ENCODE results near the gene ABHD16B. TPM values are rescaled to one million over a fixed set of nuclear protein-coding genes. Genes with fewer than 3 reads are reported as not detected.

The ABHD16B gene
- total RNA-seq, result not detected

DNA sequence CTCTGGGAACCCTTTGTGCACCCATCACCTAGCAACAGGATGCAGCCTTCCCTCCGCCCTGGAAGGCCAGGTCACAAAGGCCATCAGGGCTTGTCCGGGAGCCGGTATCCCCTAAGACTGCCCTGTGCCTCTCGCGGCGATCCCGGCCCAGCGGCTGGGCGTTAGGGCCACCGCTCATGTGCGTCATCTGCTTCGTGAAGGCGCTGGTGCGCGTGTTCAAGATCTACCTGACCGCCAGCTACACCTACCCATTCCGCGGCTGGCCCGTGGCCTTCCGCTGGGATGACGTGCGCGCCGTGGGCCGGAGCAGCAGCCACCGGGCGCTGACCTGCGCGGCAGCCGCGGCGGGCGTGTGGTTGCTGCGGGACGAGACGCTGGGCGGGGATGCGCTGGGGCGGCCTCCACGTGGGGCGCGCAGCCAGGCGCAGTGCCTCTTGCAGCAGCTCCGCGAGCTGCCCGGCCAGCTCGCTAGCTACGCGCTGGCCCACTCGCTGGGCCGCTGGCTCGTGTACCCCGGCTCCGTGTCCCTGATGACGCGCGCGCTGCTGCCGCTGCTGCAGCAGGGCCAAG lies at the start of gene ABHD16B:
TSS of gene ABHD16B (plus strand) at position 134 of the 570 bp plus-strand sequence. CDS start at position 177, 43 bp downstream.
- intact Hi-C loops (cut with DNase I), result loop anchor here (10.0 kb wide), 1 partner anchor 327 kb away; the partner anchor contains the start of gene PTK6
- DNase-seq (ENCODE audit: low spot score), result no peak
- no peak for ATAC-seq

DNA sequence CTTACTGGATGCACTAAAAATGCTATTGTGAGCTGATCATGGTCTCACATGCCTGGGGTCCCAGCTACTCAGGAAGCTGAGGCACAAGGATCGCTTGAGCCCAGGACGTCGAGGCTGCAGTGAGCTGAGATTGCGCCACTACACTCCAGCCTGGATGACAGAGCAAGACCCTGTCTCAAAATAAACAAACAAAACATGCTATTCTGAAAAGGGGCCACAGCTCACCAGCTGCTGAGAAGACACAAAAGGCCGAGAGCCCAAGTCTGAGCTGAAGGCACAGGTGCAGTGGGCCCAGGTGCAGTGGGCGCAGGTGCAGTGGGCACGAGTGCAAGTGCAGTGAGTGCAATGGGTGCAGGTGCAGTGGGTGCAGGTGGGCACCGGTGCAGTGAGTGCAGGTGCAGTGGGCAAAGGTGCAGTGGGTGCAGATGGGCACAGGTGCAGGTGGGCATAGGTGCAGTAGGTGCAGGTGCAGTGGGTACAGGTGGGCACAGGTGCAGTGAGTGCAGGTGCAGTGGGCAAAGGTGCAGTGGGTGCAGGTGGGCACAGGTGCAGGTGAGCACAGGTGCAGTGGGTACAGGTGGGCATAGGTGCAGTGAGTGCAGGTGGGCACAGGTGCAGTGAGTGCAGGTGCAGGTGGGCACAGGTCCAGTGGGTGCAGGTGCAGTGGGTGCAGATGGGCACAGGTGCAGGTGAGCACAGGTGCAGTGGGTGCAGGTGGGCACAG lies 46.2 kb upstream of the ABHD16B start:
- ATAC-seq, result no peak
- intact Hi-C loops (cut with DNase I), result no loop called here

GRCh38 chr20:63815615-63816253 lies 45.6 kb upstream of the ABHD16B start:
- ATAC-seq (peak; percentile 16), DNase-seq (ENCODE audit: low spot score) (no peak)
- intact Hi-C loops (cut with DNase I), result no loop called here

More for the DNA sequence above, 46.2 kb upstream of the ABHD16B start:
- no peak for DNase-seq (ENCODE audit: low spot score)

- intact Hi-C loops (cut with DNase I), result no loop called here
- DNase-seq (ENCODE audit: low spot score) (no peak), ATAC-seq (peak; percentile 73)
Observed at GRCh38 chr20:63819224-63819921, 41.9 kb upstream of the ABHD16B start.

GRCh38 chr20:63821811-63822210 lies 39.5 kb upstream of the ABHD16B start:
- intact Hi-C loops (cut with DNase I), result no loop called here
- ATAC-seq (no peak), DNase-seq (ENCODE audit: low spot score) (no peak)

DNA sequence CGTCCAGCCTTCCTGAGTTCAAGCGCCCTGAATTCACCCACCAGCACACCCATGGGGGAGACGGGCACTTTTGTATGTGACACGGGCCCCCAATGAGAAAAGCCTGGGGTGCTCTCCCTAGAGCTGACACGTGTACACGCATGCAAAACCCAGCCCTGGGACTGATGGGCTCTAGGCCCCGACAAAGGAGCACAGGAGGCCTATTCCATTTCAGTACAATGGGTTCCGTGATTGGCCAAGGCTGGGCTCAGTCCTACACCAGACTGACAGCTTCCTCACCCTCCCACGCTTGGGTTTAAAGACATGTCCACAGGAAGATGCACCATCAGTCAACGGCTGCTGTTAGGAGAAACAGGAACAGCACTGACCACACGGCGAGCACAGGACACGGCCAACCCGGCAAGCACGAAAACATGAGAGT lies 39.0 kb upstream of the ABHD16B start:
- intact Hi-C loops (cut with DNase I), result no loop called here
- DNase-seq (ENCODE audit: low spot score), result no peak
- peak; percentile 31 for ATAC-seq

DNA sequence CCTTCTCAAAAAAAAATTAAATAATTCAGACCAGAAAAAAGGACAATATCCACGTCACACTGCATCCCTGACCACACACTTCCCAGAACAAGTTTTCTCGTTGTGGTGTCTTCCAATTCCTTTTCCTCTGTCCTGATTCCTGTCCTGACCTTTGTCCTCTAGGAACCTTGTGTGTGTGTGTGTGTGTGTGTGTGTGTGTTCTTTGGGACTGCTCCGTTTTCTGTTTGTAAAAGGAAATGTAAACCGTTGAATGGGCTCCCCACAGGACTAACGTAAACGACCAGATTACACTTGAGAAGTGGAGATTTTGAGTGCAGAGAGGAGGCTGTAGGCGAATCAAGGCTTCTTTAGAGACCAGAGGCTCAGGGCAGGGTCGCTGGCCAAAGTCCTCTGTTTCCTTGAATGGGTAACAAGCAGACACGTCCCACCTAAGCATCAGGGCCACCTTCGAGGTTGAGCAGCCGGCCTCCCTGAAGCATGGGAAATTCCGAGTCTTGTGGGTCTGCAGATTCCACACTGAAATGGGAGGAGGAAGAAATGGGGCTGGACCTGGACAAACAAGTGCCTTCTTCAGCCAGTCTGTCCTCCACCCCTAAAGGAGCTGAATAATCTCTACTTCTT lies 37.5 kb upstream of the ABHD16B start:
- intact Hi-C loops (cut with DNase I), result no loop called here
- no peak for DNase-seq (ENCODE audit: low spot score)
- no peak for ATAC-seq

- intact Hi-C loops (cut with DNase I), result no loop called here
- DNase-seq (ENCODE audit: low spot score) (no peak), ATAC-seq (no peak)
Observed at GRCh38 chr20:63825331-63826118, 35.8 kb upstream of the ABHD16B start.

- intact Hi-C loops (cut with DNase I), result no loop called here
- DNase-seq (ENCODE audit: low spot score), result no peak
- no peak for ATAC-seq
Observed at GRCh38 chr20:63826753-63827152, 34.5 kb upstream of the ABHD16B start.

DNA sequence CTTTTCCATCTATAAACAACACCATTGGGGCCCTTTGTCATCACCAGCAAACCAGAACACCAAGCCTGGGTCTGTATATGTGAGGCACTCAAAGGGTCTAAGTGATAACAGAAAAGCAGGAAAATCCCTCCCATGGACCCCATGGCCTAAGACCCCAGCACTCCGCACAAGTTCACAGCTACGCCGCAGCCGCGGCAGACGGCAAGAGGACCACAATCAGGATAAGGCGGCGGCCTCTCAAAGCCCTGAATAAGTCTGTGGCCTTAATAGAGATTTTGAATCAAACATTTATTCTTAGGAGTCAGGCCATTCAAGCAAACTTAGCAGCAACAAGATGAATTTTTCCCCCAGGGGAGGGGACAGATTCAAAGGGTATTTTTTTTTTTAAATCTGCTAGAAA lies 33.2 kb upstream of the ABHD16B start:
- intact Hi-C loops (cut with DNase I), result no loop called here

DNA sequence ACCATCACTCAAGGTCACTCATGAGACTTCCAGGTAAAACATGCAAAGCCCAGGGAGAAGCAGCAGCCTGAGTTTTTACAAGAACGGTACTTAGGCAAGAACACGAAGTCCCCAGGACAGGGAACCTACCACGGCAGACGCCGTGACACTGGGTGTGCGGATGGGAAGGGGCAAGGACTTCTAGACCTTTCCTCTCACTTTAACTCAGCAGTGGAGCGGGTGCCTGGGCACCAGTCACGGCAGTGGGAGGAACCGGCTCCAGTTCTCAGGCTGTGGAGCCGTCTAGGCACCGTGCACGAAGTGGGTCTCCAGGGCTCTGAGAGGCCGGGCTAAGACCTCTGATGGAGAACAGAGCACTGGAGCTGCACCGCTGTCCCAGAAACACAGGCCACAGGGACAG lies 32.8 kb upstream of the ABHD16B start:
- DNase-seq (ENCODE audit: low spot score) (no peak), ATAC-seq (no peak)
- intact Hi-C loops (cut with DNase I), result no loop called here

More for the DNA sequence above, 33.2 kb upstream of the ABHD16B start:
- ATAC-seq, result no peak
- no peak for DNase-seq (ENCODE audit: low spot score)

- ATAC-seq, result no peak
- intact Hi-C loops (cut with DNase I), result no loop called here
Observed at GRCh38 chr20:63828951-63829350, 32.3 kb upstream of the ABHD16B start.

DNA sequence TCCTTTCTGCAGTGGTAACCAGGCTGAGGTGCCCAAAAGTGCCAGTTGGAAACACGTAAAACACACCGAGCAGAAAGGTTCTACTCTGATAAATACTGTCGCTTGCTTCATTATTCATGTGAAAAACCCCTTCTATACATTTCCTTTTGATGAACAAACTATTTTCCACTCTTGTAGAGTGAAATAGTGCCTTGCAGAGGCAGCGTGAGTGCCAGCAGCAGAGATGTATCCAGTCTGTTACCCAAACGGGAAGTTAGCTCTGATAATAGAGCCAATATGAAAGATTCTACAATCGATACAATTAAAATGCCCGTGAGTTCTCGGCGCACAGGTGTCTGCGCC lies 31.7 kb upstream of the ABHD16B start:
- DNase-seq (ENCODE audit: low spot score), result no peak
- ATAC-seq, result no peak
- intact Hi-C loops (cut with DNase I), result no loop called here

More at GRCh38 chr20:63828951-63829350, 32.3 kb upstream of the ABHD16B start:
- no peak for DNase-seq (ENCODE audit: low spot score)

GRCh38 chr20:63829945-63830835 lies 31.1 kb upstream of the ABHD16B start:
- ATAC-seq (no peak), DNase-seq (ENCODE audit: low spot score) (no peak)
- intact Hi-C loops (cut with DNase I), result no loop called here

- no peak for DNase-seq (ENCODE audit: low spot score)
- intact Hi-C loops (cut with DNase I), result no loop called here
- ATAC-seq, result no peak
Observed at GRCh38 chr20:63830841-63831588, 30.3 kb upstream of the ABHD16B start, which contains the start of gene ZBTB46. TSS of gene ZBTB46 (minus strand) at chr20:63831264. CDS start at chr20:63790757, 40,507 bp downstream.

DNA sequence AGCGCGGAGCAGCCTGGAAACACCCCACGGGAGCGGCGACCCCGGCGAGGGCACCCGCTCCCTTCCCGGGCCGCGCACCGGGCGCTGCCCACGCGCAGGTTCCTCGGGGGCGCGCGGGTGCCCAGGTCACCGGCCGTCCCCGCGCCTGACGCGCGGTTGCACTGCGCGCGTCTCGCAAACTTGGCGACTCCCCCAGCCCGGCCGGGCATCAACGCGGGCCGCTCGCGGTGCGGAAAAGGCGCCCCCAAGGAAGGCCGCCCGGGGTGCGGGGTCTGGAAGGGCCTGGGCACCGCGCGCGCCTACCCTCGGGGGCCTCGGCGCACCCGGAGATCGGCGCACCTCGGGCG lies 29.7 kb upstream of the ABHD16B start:
- ATAC-seq (no peak), DNase-seq (ENCODE audit: low spot score) (no peak)
- intact Hi-C loops (cut with DNase I), result no loop called here

All from sciatic nerve (tissue), 2 donors.